Mesenchymal stem cell (in vitro differentiated cells and primary cell): ENCODE data around the gene GNAO1.

Experiments used
- DNase-seq: peaks from one replicate; pipeline ENCODE4 v3.0.0-alpha.2; 2013
- H2AFZ ChIP-seq: one replicate; pipeline ENCODE4 v1.6.1; 2013; ENCODE audit warnings: low read depth, mild to moderate bottlenecking, control low read depth, inconsistent platforms, low read length, moderate library complexity
- H2AK5ac ChIP-seq: 2 replicates; pipeline ENCODE4 v1.6.1; 2013; ENCODE audit warnings: low read length, moderate library complexity, mild to moderate bottlenecking, inconsistent platforms; ENCODE audit not compliant: severe bottlenecking
- H2BK120ac ChIP-seq: one replicate; pipeline ENCODE4 v1.6.1; 2013; ENCODE audit warnings: low read depth, mild to moderate bottlenecking, inconsistent platforms, low read length, moderate library complexity
- H2BK12ac ChIP-seq, 2 experiments: one replicate each; pipeline ENCODE4 v1.6.1; 2013; ENCODE audit warnings: inconsistent platforms in 2 of 2, low read length in 2 of 2, mild to moderate bottlenecking in 2 of 2, moderate library complexity in 2 of 2, control low read depth in 1 of 2
- H2BK15ac ChIP-seq: one replicate; pipeline ENCODE4 v1.6.1; 2013; ENCODE audit warnings: mild to moderate bottlenecking, low read depth, inconsistent platforms; ENCODE audit not compliant: poor library complexity, severe bottlenecking
- H2BK5ac ChIP-seq: 2 replicates; pipeline ENCODE4 v1.6.1; 2013; ENCODE audit warnings: low read depth, mild to moderate bottlenecking, low read length, control low read depth, inconsistent platforms; ENCODE audit not compliant: poor library complexity, severe bottlenecking
- H3K14ac ChIP-seq, 2 experiments: one replicate each; pipeline ENCODE4 v1.6.1; 2013; ENCODE audit warnings: inconsistent platforms in 2 of 2, low read length in 2 of 2, control low read depth in 1 of 2, mild to moderate bottlenecking in 1 of 2, moderate library complexity in 1 of 2
- H3K18ac ChIP-seq, 2 experiments: one replicate each; pipeline ENCODE4 v1.6.1; 2013; ENCODE audit warnings: inconsistent platforms in 2 of 2, low read length in 2 of 2, control low read depth in 1 of 2, low read depth in 1 of 2, mild to moderate bottlenecking in 1 of 2
- H3K23ac ChIP-seq, 2 experiments: one replicate each; pipeline ENCODE4 v1.6.1; 2013; ENCODE audit warnings: inconsistent platforms in 2 of 2, low read length in 2 of 2, mild to moderate bottlenecking in 2 of 2, moderate library complexity in 2 of 2, control low read depth in 1 of 2
- H3K27ac ChIP-seq: 2 replicates; pipeline ENCODE4 v1.5.1; 2013; ENCODE audit warnings: mild to moderate bottlenecking, moderate library complexity, low read length, control low read depth, inconsistent platforms; ENCODE audit not compliant: poor library complexity, severe bottlenecking
- H3K27me3 ChIP-seq, 2 experiments: 2 replicates each; pipeline versions ENCODE4 v1.6.1 to v1.7.0; 2013; ENCODE audit warnings: low read length in 2 of 2, mild to moderate bottlenecking in 2 of 2, moderate library complexity in 2 of 2, control low read depth in 1 of 2, inconsistent platforms in 1 of 2; ENCODE audit not compliant: control insufficient read depth in 1 of 2, insufficient read depth in 1 of 2
- H3K36me3 ChIP-seq, 2 experiments: 2 replicates each; pipeline versions ENCODE4 v1.6.1 to v1.7.0; 2013; ENCODE audit warnings: low read length in 2 of 2, control low read depth in 1 of 2, inconsistent platforms in 1 of 2, low read depth in 1 of 2, mild to moderate bottlenecking in 1 of 2; ENCODE audit not compliant: insufficient read depth in 2 of 2, control insufficient read depth in 1 of 2
- H3K4ac ChIP-seq, 2 experiments: one replicate each; pipeline ENCODE4 v1.6.1; 2013; ENCODE audit warnings: inconsistent platforms in 2 of 2, low read length in 2 of 2, mild to moderate bottlenecking in 2 of 2, moderate library complexity in 2 of 2, control low read depth in 1 of 2, low read depth in 1 of 2
- H3K4me1 ChIP-seq: 2 replicates; pipeline ENCODE4 v1.6.1; 2013; ENCODE audit warnings: low read depth, low read length, control low read depth; ENCODE audit not compliant: control insufficient read depth, insufficient read depth
- H3K4me2 ChIP-seq: 2 replicates; pipeline ENCODE4 v1.6.1; 2013; ENCODE audit warnings: low read length, mild to moderate bottlenecking, inconsistent platforms; ENCODE audit not compliant: poor library complexity, severe bottlenecking
- H3K4me3 ChIP-seq, 2 experiments: 2 replicates each; pipeline versions ENCODE4 v1.5.1 to v1.7.0; 2013; ENCODE audit warnings: low read length in 2 of 2, mild to moderate bottlenecking in 2 of 2, control low read depth in 1 of 2, low read depth in 1 of 2; ENCODE audit not compliant: insufficient read depth in 1 of 2
- H3K79me1 ChIP-seq: replicated peaks from 2 replicates; pipeline ENCODE4 v1.6.1; 2013; ENCODE audit warnings: mild to moderate bottlenecking, control low read depth, low read length, inconsistent platforms; ENCODE audit not compliant: poor library complexity, severe bottlenecking
- H3K9ac ChIP-seq: 2 replicates; pipeline ENCODE4 v1.7.0; 2013; ENCODE audit warnings: mild to moderate bottlenecking, low read length, moderate library complexity
- H3K9me3 ChIP-seq: 2 replicates; pipeline ENCODE4 v1.7.0; 2013; ENCODE audit warnings: mild to moderate bottlenecking, low read length; ENCODE audit not compliant: control insufficient read depth
- H4K8ac ChIP-seq: one replicate; pipeline ENCODE4 v1.6.1; 2013; ENCODE audit warnings: inconsistent platforms, mild to moderate bottlenecking, low read length, moderate library complexity
- H4K91ac ChIP-seq: one replicate; pipeline ENCODE4 v1.6.1; 2013; ENCODE audit warnings: mild to moderate bottlenecking, low read length, inconsistent platforms
- WGBS: methylation state at CpG from one replicate; pipeline ENCODE4 v1.1.7; 2013; ENCODE audit warnings: mixed read lengths; 5-methylcytosine and 5-hydroxymethylcytosine counted together

The GNAO1 gene

DNA sequence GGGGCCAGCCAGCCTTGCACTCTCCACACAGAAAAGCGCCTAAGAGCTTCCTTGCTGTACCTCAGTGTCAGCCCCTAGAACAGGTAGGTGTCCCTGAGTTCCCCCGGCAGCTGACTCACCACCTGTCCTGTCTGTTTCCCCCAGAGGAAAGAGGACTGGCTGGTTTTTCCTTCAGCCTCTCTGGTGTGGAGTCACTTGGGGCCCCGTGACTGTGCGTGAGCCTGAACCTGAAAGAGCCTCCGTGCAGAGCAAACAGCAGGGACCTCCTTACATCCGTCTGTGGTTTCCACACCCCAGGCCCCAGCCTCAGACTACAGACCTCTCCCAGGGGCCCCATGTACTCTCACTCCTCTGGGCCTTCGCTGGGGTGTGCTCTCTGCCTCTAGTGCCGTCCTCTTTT lies 87.8 kb downstream of the GNAO1 start:
- 81% methylated on average over 8 of the region's 8 CpGs for WGBS

DNA sequence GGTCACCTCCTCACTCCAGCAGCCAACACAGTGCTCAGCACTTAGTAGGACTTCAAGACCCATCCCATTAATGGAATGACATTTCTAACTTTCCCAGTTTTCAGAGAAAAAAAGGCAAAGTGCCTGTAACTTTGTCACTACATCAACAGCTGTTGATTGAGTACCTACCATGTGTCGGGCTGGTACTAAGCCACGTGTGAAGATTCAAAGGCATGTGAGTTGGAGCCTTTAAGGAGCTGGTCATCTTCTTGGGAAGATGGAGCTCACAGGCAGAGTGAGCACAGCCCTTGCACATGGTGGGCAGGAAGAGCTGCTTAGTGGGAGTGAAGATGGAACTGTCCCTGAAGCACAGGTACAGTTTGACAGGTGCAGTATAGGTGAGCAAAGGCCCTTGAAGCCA lies 88.6 kb downstream of the GNAO1 start:
- Histone ChIP-seq H3K18ac (no peak overlapping the region), H3K9ac (no peak overlapping the region), H4K91ac (no peak overlapping the region), H3K23ac (peak overlapping the region in 1 of 2 experiments; percentile 27), H3K4me3 (no peak overlapping the region), H4K8ac (no peak overlapping the region), H3K27me3 (peaks cover 4 to 16% of the 10 kb centered on the region in 2 experiments), H2BK120ac (no peak overlapping the region), H3K9me3 (no peaks in the 10 kb centered on the region), H2AFZ (no peak overlapping the region), H2BK12ac (no peak overlapping the region), H3K79me1 (no peaks in the 10 kb centered on the region), H3K27ac (no peak overlapping the region), H3K4me2 (no peak overlapping the region), H3K36me3 (no peaks in the 10 kb centered on the region), H3K14ac (no peak overlapping the region), H2AK5ac (no peak overlapping the region), H3K4me1 (no peaks in the 10 kb centered on the region), H2BK15ac (no peak overlapping the region), H2BK5ac (no peak overlapping the region), H3K4ac (no peak overlapping the region)
- no peak for DNase-seq
- 92% methylated on average over 2 of the region's 2 CpGs for WGBS

More for the DNA sequence above, 87.8 kb downstream of the GNAO1 start:
- Histone ChIP-seq H3K23ac (no peak overlapping the region), H2AK5ac (no peak overlapping the region), H4K91ac (no peak overlapping the region), H3K9me3 (peaks cover 3% of the 10 kb centered on the region), H2BK12ac (no peak overlapping the region), H3K27me3 (peaks cover 4 to 14% of the 10 kb centered on the region in 2 experiments), H4K8ac (no peak overlapping the region), H3K36me3 (no peaks in the 10 kb centered on the region), H3K4me1 (no peaks in the 10 kb centered on the region), H3K27ac (no peak overlapping the region), H3K9ac (no peak overlapping the region), H3K4me3 (no peak overlapping the region), H2BK5ac (no peak overlapping the region), H3K14ac (no peak overlapping the region), H3K4ac (no peak overlapping the region), H2BK15ac (no peak overlapping the region), H2BK120ac (no peak overlapping the region), H3K4me2 (no peak overlapping the region), H2AFZ (no peak overlapping the region), H3K18ac (no peak overlapping the region), H3K79me1 (no peaks in the 10 kb centered on the region)
- DNase-seq, result no peak

GRCh38 chr16:56281249-56281805 lies 90.0 kb downstream of the GNAO1 start:
- H2BK5ac ChIP-seq, result no peak overlapping the region
- H3K4ac ChIP-seq, result no peak overlapping the region
- H3K27ac ChIP-seq, result no peak overlapping the region
- H2BK12ac ChIP-seq, result no peak overlapping the region
- H2BK120ac ChIP-seq, result no peak overlapping the region
- H3K9me3 ChIP-seq, result no peaks in the 10 kb centered on the region
- 55% methylated on average over 2 of the region's 2 CpGs for WGBS
- no peak overlapping the region for H3K4me3 ChIP-seq
- H2AFZ ChIP-seq, result no peak overlapping the region
- no peak overlapping the region for H2AK5ac ChIP-seq
- H2BK15ac ChIP-seq, result no peak overlapping the region
- no peak overlapping the region for H3K4me2 ChIP-seq
- H3K9ac ChIP-seq, result no peak overlapping the region
- no peak overlapping the region for H4K91ac ChIP-seq
- H3K79me1 ChIP-seq, result no peaks in the 10 kb centered on the region
- H3K23ac ChIP-seq, result no peak overlapping the region
- no peaks in the 10 kb centered on the region for H3K4me1 ChIP-seq
- H3K18ac ChIP-seq, result no peak overlapping the region
- DNase-seq, result no peak
- no peaks in the 10 kb centered on the region for H3K36me3 ChIP-seq
- H3K14ac ChIP-seq, result no peak overlapping the region
- H3K27me3 ChIP-seq, result peaks cover 4 to 11% of the 10 kb centered on the region in 2 experiments
- H4K8ac ChIP-seq, result no peak overlapping the region

DNA sequence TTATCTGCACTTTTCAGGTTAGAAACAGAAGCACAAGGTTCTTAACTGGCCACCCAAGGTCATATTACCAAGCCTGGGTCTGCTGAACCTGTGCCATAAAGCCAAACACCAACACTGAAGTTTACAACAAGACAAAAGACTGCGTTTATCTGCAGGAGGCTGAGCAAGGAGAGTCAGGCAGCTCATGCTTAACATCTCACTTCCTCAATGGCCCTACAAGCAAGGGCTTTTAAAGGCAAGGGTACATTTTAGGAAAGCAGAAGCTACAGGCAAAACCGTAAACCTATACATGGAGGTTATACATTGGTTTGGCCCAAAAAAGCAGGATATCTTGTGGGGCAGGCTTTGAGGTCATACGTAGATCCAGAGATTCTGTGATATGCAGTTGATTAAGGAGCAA lies 91.2 kb downstream of the GNAO1 start:
- Histone ChIP-seq H3K79me1 (no peaks in the 10 kb centered on the region), H3K36me3 (no peaks in the 10 kb centered on the region)

More for the DNA sequence above, 91.2 kb downstream of the GNAO1 start:
- no peak overlapping the region for H3K4me3 ChIP-seq
- H3K4me2 ChIP-seq, result no peak overlapping the region
- no peak overlapping the region for H2AFZ ChIP-seq
- no peak overlapping the region for H3K18ac ChIP-seq
- no peak overlapping the region for H3K4ac ChIP-seq
- WGBS, result 65% methylated on average over 3 of the region's 3 CpGs
- H3K4me1 ChIP-seq, result peaks cover 4% of the 10 kb centered on the region
- no peaks in the 10 kb centered on the region for H3K9me3 ChIP-seq
- no peak overlapping the region for H2BK15ac ChIP-seq
- peaks cover 3 to 4% of the 10 kb centered on the region in 2 experiments for H3K27me3 ChIP-seq
- no peak overlapping the region for H3K14ac ChIP-seq
- no peak overlapping the region for H3K9ac ChIP-seq
- no peak overlapping the region for H3K23ac ChIP-seq
- no peak overlapping the region for H2AK5ac ChIP-seq
- no peak overlapping the region for H3K27ac ChIP-seq
- DNase-seq, result no peak
- no peak overlapping the region for H2BK120ac ChIP-seq
- H2BK5ac ChIP-seq, result no peak overlapping the region
- H4K91ac ChIP-seq, result no peak overlapping the region
- no peak overlapping the region for H4K8ac ChIP-seq
- no peak overlapping the region for H2BK12ac ChIP-seq
